ENCODE data around the gene STXBP6.

DNA sequence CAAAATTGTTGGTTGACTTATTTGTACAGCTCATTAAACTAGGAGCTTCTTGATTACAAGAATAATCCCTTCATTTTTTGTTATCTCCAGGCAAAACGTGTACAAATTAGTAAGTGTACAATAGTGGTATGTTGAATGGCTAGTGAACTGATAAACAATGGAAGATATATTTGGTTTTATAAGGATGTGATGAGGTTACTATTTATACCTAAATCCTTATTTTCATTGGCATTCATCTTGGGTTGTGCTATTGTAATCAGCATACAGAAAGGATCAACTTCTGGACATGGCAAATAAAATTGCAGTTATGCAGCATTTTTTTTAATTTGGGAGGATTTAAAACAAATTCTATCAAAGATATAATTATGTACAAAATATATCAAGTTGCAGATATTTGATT lies 216.6 kb downstream of the STXBP6 start:
- TF ChIP-seq, protein P1, sequence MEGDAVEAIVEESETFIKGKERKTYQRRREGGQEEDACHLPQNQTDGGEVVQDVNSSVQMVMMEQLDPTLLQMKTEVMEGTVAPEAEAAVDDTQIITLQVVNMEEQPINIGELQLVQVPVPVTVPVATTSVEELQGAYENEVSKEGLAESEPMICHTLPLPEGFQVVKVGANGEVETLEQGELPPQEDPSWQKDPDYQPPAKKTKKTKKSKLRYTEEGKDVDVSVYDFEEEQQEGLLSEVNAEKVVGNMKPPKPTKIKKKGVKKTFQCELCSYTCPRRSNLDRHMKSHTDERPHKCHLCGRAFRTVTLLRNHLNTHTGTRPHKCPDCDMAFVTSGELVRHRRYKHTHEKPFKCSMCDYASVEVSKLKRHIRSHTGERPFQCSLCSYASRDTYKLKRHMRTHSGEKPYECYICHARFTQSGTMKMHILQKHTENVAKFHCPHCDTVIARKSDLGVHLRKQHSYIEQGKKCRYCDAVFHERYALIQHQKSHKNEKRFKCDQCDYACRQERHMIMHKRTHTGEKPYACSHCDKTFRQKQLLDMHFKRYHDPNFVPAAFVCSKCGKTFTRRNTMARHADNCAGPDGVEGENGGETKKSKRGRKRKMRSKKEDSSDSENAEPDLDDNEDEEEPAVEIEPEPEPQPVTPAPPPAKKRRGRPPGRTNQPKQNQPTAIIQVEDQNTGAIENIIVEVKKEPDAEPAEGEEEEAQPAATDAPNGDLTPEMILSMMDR (IDR thresholded peaks at IDR 0.05): no peak
- TF ChIP-seq POLR2A (IDR thresholded peaks at IDR 0.05) (no peak), POLR2AphosphoS5 (IDR thresholded peaks at IDR 0.05) (no peak), EP300 (IDR thresholded peaks at IDR 0.05) (no peak)

All from suprapubic skin (tissue), 4 donors.